HG02678 (cell line): Measurements from ENCODE around the gene BPGM.
"Not testable (repeated sequence)": the region's sequence is repeated elsewhere in the genome, so short reads cannot be mapped to it uniquely, and the experiment has no call there.

Source experiments
- ATAC-seq: cut with Tn5 transposase; IDR thresholded peaks from one replicate; pipeline ENCODE4 v1.9.1; 2021; ENCODE audit warnings: mild to moderate bottlenecking, moderate library complexity; ENCODE audit not compliant: unreplicated experiment

BPGM gene

GRCh38 chr7:134662166-134662870 is 15.7 kb downstream of the BPGM start:
- no peak for ATAC-seq

- ATAC-seq = no peak
Measured at GRCh38 chr7:134662871-134663205, 16.2 kb downstream of the BPGM start.

- not testable (repeated sequence) for ATAC-seq
Measured at GRCh38 chr7:134665045-134665444, 18.4 kb downstream of the BPGM start.

- ATAC-seq = no peak
Measured at GRCh38 chr7:134667899-134668298, 21.2 kb downstream of the BPGM start.

GRCh38 chr7:134669388-134669787 is 22.7 kb downstream of the BPGM start:
- ATAC-seq = no peak

GRCh38 chr7:134669845-134670373 is 23.3 kb downstream of the BPGM start:
- peak; percentile 85 for ATAC-seq

- no peak for ATAC-seq
Measured at GRCh38 chr7:134671609-134672008, 25.0 kb downstream of the BPGM start.

- no peak for ATAC-seq
Measured at GRCh38 chr7:134674424-134674823, 27.8 kb downstream of the BPGM start.

- no peak for ATAC-seq
Measured at GRCh38 chr7:134676743-134677142, 30.1 kb downstream of the BPGM start.

GRCh38 chr7:134678115-134678514 is 31.5 kb downstream of the BPGM start:
- no peak for ATAC-seq

GRCh38 chr7:134679006-134679405 is 32.4 kb downstream of the BPGM start:
- no peak for ATAC-seq

- ATAC-seq = no peak
Measured at GRCh38 chr7:134684165-134684564, 37.5 kb downstream of the BPGM start.

- no peak for ATAC-seq
Measured at GRCh38 chr7:134685250-134685649, 38.6 kb downstream of the BPGM start.

GRCh38 chr7:134686786-134687185 is 40.1 kb downstream of the BPGM start:
- ATAC-seq = no peak

GRCh38 chr7:134689550-134689949 is 42.9 kb downstream of the BPGM start:
- ATAC-seq = not testable (repeated sequence)

- no peak for ATAC-seq
Measured at GRCh38 chr7:134690016-134690415, 43.4 kb downstream of the BPGM start.

- no peak for ATAC-seq
Measured at GRCh38 chr7:134690614-134691504, 44.2 kb downstream of the BPGM start.

GRCh38 chr7:134691546-134692343 is 45.1 kb downstream of the BPGM start:
- ATAC-seq = no peak

- ATAC-seq = no peak
Measured at GRCh38 chr7:134692344-134692705, 45.7 kb downstream of the BPGM start.

GRCh38 chr7:134693256-134693655 is 46.6 kb downstream of the BPGM start:
- ATAC-seq = no peak

- no peak for ATAC-seq
Measured at GRCh38 chr7:134694299-134694698, 47.6 kb downstream of the BPGM start.
